ENCODE data around the gene RGS9. TPM values are rescaled to one million over a fixed set of nuclear protein-coding genes. Genes with fewer than 3 reads are reported as not detected.

Gene RGS9
- total RNA-seq, 2 experiments from 2014 or later: 13.7 to 26.4 TPM

- Histone ChIP-seq H2AFZ (ENCODE audit: low read length) (peak overlapping the region; percentile 7; the same call in 1 of the 2 replicates), H3K79me2 (ENCODE audit: insufficient read depth, low read depth, low read length) (no peaks in the 10 kb centered on the region), H3K4me1 (ENCODE audit: insufficient read depth, low read length, poor library complexity, severe bottlenecking) (peaks cover 76% of the 10 kb centered on the region), H3K9me3 (ENCODE audit: low read length) (no peaks in the 10 kb centered on the region), H3K4me3 (ENCODE audit: low read depth, low read length, poor library complexity, severe bottlenecking) (no peak overlapping the region), H3K27ac (ENCODE audit: low read depth, low read length, poor library complexity, severe bottlenecking) (peak overlapping the region; percentile 42), H3K4me2 (ENCODE audit: low read length) (peak overlapping the region; percentile 38), H3K36me3 (ENCODE audit: insufficient read depth, low read length) (peaks cover 8% of the 10 kb centered on the region; the same call in 1 of the 2 replicates), H3K9me2 (ENCODE audit: insufficient read depth, low read length) (no peaks in the 10 kb centered on the region), H4K20me1 (ENCODE audit: insufficient read depth, low read length) (no peaks in the 10 kb centered on the region)
- DNase-seq (ENCODE audit: low spot score): no peak
- ChIA-PET CTCF (ENCODE audit: unreplicated experiment) (interaction anchor here (1.4 kb wide), 1 partner anchor 11 kb away, joined by 3 read pairs; no protein-coding TSS in a partner anchor), POLR2A (interaction anchor here (0.7 to 1.5 kb wide), 3 partner anchors 8 to 19 kb away, joined by 3 to 7 read pairs (median 3); no protein-coding TSS in a partner anchor)
- TF ChIP-seq CTCF (conservative IDR thresholded peaks at IDR 0.05; ENCODE audit: low read length): no peak
- no peak for TF ChIP-seq EZH2phosphoT487 (IDR thresholded peaks at IDR 0.05; ENCODE audit: borderline replicate concordance, low read depth, low read length)
- no TSS peak for BruUV-seq (replicated peaks)
- intact Hi-C loops (cut with micrococcal nuclease; ENCODE audit: unreplicated experiment): no loop called here
Measured at GRCh38 chr17:65173976-65174683, 37.0 kb downstream of the RGS9 start.

GRCh38 chr17:65174974-65175373 lies 37.8 kb downstream of the RGS9 start:
- ChIA-PET CTCF (ENCODE audit: unreplicated experiment) (no interaction called here), POLR2A (no interaction called here)
- TF ChIP-seq EZH2phosphoT487 (IDR thresholded peaks at IDR 0.05; ENCODE audit: borderline replicate concordance, low read depth, low read length): no peak
- TF ChIP-seq CTCF (conservative IDR thresholded peaks at IDR 0.05; ENCODE audit: low read length): no peak
- H3K36me3 ChIP-seq (ENCODE audit: insufficient read depth, low read length): peaks cover 8% of the 10 kb centered on the region; the same call in 1 of the 2 replicates
- no peak for DNase-seq (ENCODE audit: low spot score)
- no peak overlapping the region; the same call in 1 of the 2 replicates for H2AFZ ChIP-seq (ENCODE audit: low read length)
- peak overlapping the region; percentile 21 for H3K27ac ChIP-seq (ENCODE audit: low read depth, low read length, poor library complexity, severe bottlenecking)
- H3K9me3 ChIP-seq (ENCODE audit: low read length): no peaks in the 10 kb centered on the region
- 0 out of 2 replicates have a peak overlapping the region, but pooled peaks have one; percentile 38 for H3K4me2 ChIP-seq (ENCODE audit: low read length)
- no TSS peak for BruUV-seq (replicated peaks)
- intact Hi-C loops (cut with micrococcal nuclease; ENCODE audit: unreplicated experiment): no loop called here
- peaks cover 84% of the 10 kb centered on the region for H3K4me1 ChIP-seq (ENCODE audit: insufficient read depth, low read length, poor library complexity, severe bottlenecking)
- no peaks in the 10 kb centered on the region for H3K9me2 ChIP-seq (ENCODE audit: insufficient read depth, low read length)
- no peaks in the 10 kb centered on the region for H4K20me1 ChIP-seq (ENCODE audit: insufficient read depth, low read length)
- no peaks in the 10 kb centered on the region for H3K79me2 ChIP-seq (ENCODE audit: insufficient read depth, low read depth, low read length)
- no peak overlapping the region for H3K4me3 ChIP-seq (ENCODE audit: low read depth, low read length, poor library complexity, severe bottlenecking)

- BruUV-seq (replicated peaks): no TSS peak
- Histone ChIP-seq H3K4me3 (ENCODE audit: low read depth, low read length, poor library complexity, severe bottlenecking) (no peak overlapping the region), H3K27ac (ENCODE audit: low read depth, low read length, poor library complexity, severe bottlenecking) (peak overlapping the region; percentile 45), H3K9me3 (ENCODE audit: low read length) (no peaks in the 10 kb centered on the region), H3K79me2 (ENCODE audit: insufficient read depth, low read depth, low read length) (no peaks in the 10 kb centered on the region), H2AFZ (ENCODE audit: low read length) (no peak overlapping the region), H3K4me2 (ENCODE audit: low read length) (peak overlapping the region; percentile 28), H3K9me2 (ENCODE audit: insufficient read depth, low read length) (no peaks in the 10 kb centered on the region), H4K20me1 (ENCODE audit: insufficient read depth, low read length) (no peaks in the 10 kb centered on the region), H3K36me3 (ENCODE audit: insufficient read depth, low read length) (peaks cover 6% of the 10 kb centered on the region; the same call in 1 of the 2 replicates), H3K4me1 (ENCODE audit: insufficient read depth, low read length, poor library complexity, severe bottlenecking) (peaks cover 94% of the 10 kb centered on the region)
- DNase-seq (ENCODE audit: low spot score): peak; percentile 75
- ChIA-PET POLR2A (interaction anchor here (0.7 kb wide), 2 partner anchors 10 to 205 kb away, joined by 3 to 4 read pairs; no protein-coding TSS in a partner anchor), CTCF (ENCODE audit: unreplicated experiment) (no interaction called here)
- no peak for TF ChIP-seq EZH2phosphoT487 (IDR thresholded peaks at IDR 0.05; ENCODE audit: borderline replicate concordance, low read depth, low read length)
- no peak for TF ChIP-seq CTCF (conservative IDR thresholded peaks at IDR 0.05; ENCODE audit: low read length)
- intact Hi-C loops (cut with micrococcal nuclease; ENCODE audit: unreplicated experiment): no loop called here
Measured at GRCh38 chr17:65175952-65176351, 38.8 kb downstream of the RGS9 start.

Measured in OCI-LY7 (cell line).